ENCODE data around the gene B4GALT2. TPM values are rescaled to one million over a fixed set of nuclear protein-coding genes. Genes with fewer than 3 reads are reported as not detected.

B4GALT2 gene
- total and polyA plus RNA-seq, 2 of the 4 experiments (the other 2 are of a cell fraction), result 52.3 to 60.8 TPM

DNA sequence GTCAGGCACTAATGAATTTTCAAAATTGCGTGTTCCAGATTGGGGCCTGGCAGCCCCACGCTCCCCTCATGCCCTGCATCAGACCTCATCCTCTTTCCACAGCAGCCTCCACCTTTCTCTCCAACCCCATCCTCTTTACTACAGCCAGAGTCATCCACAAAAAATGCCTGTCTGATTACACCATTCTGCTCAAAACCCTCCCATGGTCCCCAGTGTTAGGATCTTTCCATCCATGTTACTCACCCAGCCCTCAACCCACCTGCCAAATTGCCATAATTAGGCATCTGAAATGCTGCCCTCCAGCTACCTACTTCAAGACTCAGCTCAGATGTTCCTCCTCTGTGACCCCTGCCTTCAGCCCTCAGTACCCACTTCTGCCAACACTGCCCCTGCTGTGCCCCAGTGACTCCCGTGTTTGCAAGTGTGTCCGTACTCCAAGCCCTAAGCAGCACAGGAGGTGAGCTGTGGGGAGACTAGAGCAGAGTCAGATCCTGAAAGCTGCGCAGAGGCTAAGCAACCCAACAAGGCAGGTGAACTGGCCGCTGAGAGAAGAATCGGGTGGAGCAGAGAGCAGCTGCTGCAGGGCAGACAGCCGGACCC is 46.1 kb upstream of the B4GALT2 start (continued):
- TF ChIP-seq MAFK (IDR thresholded peaks at IDR 0.05; ENCODE audit: low read depth, low read length) (no peak), MXI1 (IDR thresholded peaks at IDR 0.05; ENCODE audit: borderline replicate concordance, low read depth, low read length) (no peak)

DNA sequence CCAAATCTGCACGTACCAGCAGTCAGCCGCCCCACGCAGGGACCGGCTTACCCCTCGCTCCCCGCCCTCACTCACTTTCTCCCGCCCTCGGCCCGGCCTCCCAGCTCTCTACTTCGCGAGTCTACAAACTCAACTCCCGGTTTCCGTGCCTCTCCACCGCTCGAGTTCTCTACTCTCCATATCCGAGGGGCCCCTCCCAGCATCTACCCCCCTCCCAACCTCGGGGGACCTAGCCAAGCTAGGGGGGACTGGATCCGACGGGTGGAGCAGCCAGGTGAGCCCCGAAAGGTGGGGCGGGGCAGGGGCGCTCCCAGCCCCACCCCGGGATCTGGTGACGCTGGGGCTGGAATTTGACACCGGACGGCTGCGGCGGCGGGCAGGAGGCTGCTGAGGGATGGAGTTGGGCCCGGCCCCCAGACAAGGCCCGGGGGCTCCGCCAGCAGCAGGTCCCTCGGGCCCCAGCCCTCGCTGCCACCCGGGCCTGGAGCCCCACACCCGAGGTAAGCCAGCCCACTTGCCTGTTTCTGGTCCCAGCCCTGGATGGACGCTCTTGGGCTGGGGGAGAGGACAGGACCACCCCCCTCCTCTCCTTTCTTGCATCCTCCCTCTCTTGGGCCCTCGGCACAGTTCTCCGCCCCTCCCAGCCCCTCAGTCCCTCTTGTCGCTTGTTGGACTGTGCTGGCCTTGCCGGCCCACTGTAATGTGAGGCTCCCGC is 45.5 kb upstream of the B4GALT2 start, which contains the start of gene ARTN:
ARTN (plus strand) TSS at position 416 of the 715 bp plus-strand sequence. CDS start 1,856 bp downstream, outside the sequence.
- BruUV-seq (replicated peaks), result no TSS peak
- Histone ChIP-seq H3K14ac (replicated peaks; ENCODE audit: low read depth, low read length) (peak within 1 kb of the TSS; percentile 53), H3K9me3 (ENCODE audit: control insufficient read depth, insufficient read depth, low read length) (peaks cover 5% of the 10 kb centered on the region), H2BK120ac (ENCODE audit: low read depth, low read length) (peak within 1 kb of the TSS; percentile 67), H3K9me1 (ENCODE audit: insufficient read depth, low read length) (peaks cover 6% of the 10 kb centered on the region), H3K79me1 (ENCODE audit: low read depth in 1 of 2, low read length in 2 of 2) (peaks cover 0 to 8% of the 10 kb centered on the region in 2 experiments; a peak in 1 of 4 replicates), H3K27ac (ENCODE audit: insufficient read depth, low read length) (no peak within 1 kb of the TSS), H2BK20ac (ENCODE audit: low read depth, low read length) (peak within 1 kb of the TSS; percentile 9; the same call in 1 of the 2 replicates), H3K56ac (ENCODE audit: extremely low read depth, insufficient read depth, low read length) (no peak within 1 kb of the TSS), H4K20me1 (ENCODE audit: insufficient read depth, low read length) (peaks cover 3% of the 10 kb centered on the region; the same call in 1 of the 2 replicates), H3K4me1 (ENCODE audit: control insufficient read depth, insufficient read depth, low read length) (peaks cover 10% of the 10 kb centered on the region), H3K27me3 (ENCODE audit: control insufficient read depth, insufficient read depth, low read length) (no peaks in the 10 kb centered on the region; the same call in 1 of the 2 replicates), H3K36me3 (ENCODE audit: control insufficient read depth, insufficient read depth, low read length) (peaks cover 6% of the 10 kb centered on the region; the same call in 1 of the 2 replicates), H4K91ac (ENCODE audit: insufficient read depth, low read depth, low read length) (peak within 1 kb of the TSS; percentile 4; the same call in 1 of the 2 replicates), H3K9ac (ENCODE audit: low read depth, low read length) (no peak within 1 kb of the TSS), H2AFZ (replicated peaks; ENCODE audit: low read length, poor library complexity) (peak within 1 kb of the TSS; percentile 91), H2BK15ac (ENCODE audit: low read depth, low read length) (peak within 1 kb of the TSS; percentile 8; the same call in 1 of the 3 replicates), H3K18ac (ENCODE audit: low read depth, low read length) (no peak within 1 kb of the TSS), H3K4ac (ENCODE audit: low read depth, low read length) (peak within 1 kb of the TSS; percentile 81), H2AK5ac (ENCODE audit: low read depth, low read length) (peak within 1 kb of the TSS; percentile 23), H2BK5ac (ENCODE audit: low read depth, low read length, poor library complexity, severe bottlenecking) (no peak within 1 kb of the TSS), H3K4me2 (ENCODE audit: low read depth, low read length) (peak within 1 kb of the TSS; percentile 76), H4K5ac (ENCODE audit: low read depth, low read length) (no peak within 1 kb of the TSS), H2AK9ac (replicated peaks; ENCODE audit: low read depth, low read length, poor library complexity) (peak within 1 kb of the TSS; percentile 73), H4K8ac (ENCODE audit: low read depth in 2 of 2, low read length in 2 of 2) (peak within 1 kb of the TSS in 1 of 2 experiments; percentile 42; a peak in 1 of 4 replicates), H3K4me3 (ENCODE audit: insufficient read depth, low read depth, low read length) (peak within 1 kb of the TSS; percentile 37), H3K23ac (ENCODE audit: low read depth, low read length) (peak within 1 kb of the TSS; percentile 11)
- ChIA-PET CTCF (interaction anchor here (1.0 to 5.6 kb wide), 8 partner anchors 7 to 379 kb away, joined by 3 to 149 read pairs (median 6); partner anchors contain the start of gene IPO13), POLR2A (ENCODE audit: unreplicated experiment) (no interaction called here)
- 9% methylated on average over 19 of the region's 42 CpGs; no CpG with 5 or more reads in 1 of the 2 experiments for WGBS, 2 experiments (ENCODE audit: extremely low coverage in 2 of 2, insufficient read length in 1 of 2)
- in situ Hi-C loops (cut with MboI; ENCODE audit: low sequenced_read_pairs), result loop anchor here (5.0 kb wide), 1 partner anchor 161 kb away; no protein-coding TSS in a partner anchor
- intact Hi-C loops (cut with micrococcal nuclease), result loop anchor here (1.0 to 5.0 kb wide), 4 partner anchors 81 to 404 kb away; no protein-coding TSS in a partner anchor
- dilution Hi-C loops (cut with HindIII; ENCODE audit: low sequenced_read_pairs, unreplicated experiment), result no loop called here
- DNase-seq (no peak), ATAC-seq (ENCODE audit: low read depth) (peak; percentile 8; the same call in 1 of the 2 replicates)
- TF ChIP-seq FOS (IDR thresholded peaks at IDR 0.05; ENCODE audit: low read depth, low read length) (no peak), MXI1 (IDR thresholded peaks at IDR 0.05; ENCODE audit: borderline replicate concordance, low read depth, low read length) (no peak), MAZ (IDR thresholded peaks at IDR 0.05; ENCODE audit: borderline replicate concordance, low read depth, low read length) (no peak), RAD21 (IDR thresholded peaks at IDR 0.05; ENCODE audit: low read length) (no peak), CHD1 (IDR thresholded peaks at IDR 0.05; ENCODE audit: low read depth, low read length) (no peak), POLR2A (IDR thresholded peaks at IDR 0.05; ENCODE audit: low read depth, low read length) (no peak), SMC3 (IDR thresholded peaks at IDR 0.05; ENCODE audit: low read depth, low read length) (no peak)
- TF ChIP-seq, protein P1, sequence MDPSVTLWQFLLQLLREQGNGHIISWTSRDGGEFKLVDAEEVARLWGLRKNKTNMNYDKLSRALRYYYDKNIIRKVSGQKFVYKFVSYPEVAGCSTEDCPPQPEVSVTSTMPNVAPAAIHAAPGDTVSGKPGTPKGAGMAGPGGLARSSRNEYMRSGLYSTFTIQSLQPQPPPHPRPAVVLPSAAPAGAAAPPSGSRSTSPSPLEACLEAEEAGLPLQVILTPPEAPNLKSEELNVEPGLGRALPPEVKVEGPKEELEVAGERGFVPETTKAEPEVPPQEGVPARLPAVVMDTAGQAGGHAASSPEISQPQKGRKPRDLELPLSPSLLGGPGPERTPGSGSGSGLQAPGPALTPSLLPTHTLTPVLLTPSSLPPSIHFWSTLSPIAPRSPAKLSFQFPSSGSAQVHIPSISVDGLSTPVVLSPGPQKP (IDR thresholded peaks at IDR 0.05; ENCODE audit: borderline replicate concordance, low read depth, low read length), result no peak
- TF ChIP-seq, protein P2, sequence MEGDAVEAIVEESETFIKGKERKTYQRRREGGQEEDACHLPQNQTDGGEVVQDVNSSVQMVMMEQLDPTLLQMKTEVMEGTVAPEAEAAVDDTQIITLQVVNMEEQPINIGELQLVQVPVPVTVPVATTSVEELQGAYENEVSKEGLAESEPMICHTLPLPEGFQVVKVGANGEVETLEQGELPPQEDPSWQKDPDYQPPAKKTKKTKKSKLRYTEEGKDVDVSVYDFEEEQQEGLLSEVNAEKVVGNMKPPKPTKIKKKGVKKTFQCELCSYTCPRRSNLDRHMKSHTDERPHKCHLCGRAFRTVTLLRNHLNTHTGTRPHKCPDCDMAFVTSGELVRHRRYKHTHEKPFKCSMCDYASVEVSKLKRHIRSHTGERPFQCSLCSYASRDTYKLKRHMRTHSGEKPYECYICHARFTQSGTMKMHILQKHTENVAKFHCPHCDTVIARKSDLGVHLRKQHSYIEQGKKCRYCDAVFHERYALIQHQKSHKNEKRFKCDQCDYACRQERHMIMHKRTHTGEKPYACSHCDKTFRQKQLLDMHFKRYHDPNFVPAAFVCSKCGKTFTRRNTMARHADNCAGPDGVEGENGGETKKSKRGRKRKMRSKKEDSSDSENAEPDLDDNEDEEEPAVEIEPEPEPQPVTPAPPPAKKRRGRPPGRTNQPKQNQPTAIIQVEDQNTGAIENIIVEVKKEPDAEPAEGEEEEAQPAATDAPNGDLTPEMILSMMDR (conservative IDR thresholded peaks at IDR 0.05; ENCODE audit: low read depth, low read length), result no peak

Measured in IMR-90 (cell line).